Activated T-cell treated with anti-CD3 and anti-CD28 coated beads, Interleukin-2, amount 50 U/mL, for 24 hours (primary cell): Measurements from ENCODE around the gene ZNF181.
"Not testable (repeated sequence)": the region's sequence is repeated elsewhere in the genome, so short reads cannot be mapped to it uniquely, and the experiment has no call there.

Experiments
- DNase-seq: peaks from one replicate; pipeline ENCODE4 v3.0.0-alpha.2; 2020
- H3K27ac Mint-ChIP-seq: 2 replicates; pipeline ENCODE4 v1.8.0; 2020; ENCODE audit warnings: mild to moderate bottlenecking, mixed read lengths
- H3K27me3 Mint-ChIP-seq: 2 replicates; pipeline ENCODE4 v1.8.0; 2020; ENCODE audit warnings: mixed read lengths
- H3K36me3 Mint-ChIP-seq: 2 replicates; pipeline ENCODE4 v1.8.0; 2020; ENCODE audit warnings: low read depth, mixed read lengths
- H3K4me1 Mint-ChIP-seq: 2 replicates; pipeline ENCODE4 v1.8.0; 2020; ENCODE audit warnings: low read depth, mixed read lengths
- H3K4me3 Mint-ChIP-seq: 2 replicates; pipeline ENCODE4 v1.8.0; 2020; ENCODE audit warnings: mild to moderate bottlenecking, moderate library complexity, mixed read lengths
- H3K9me3 Mint-ChIP-seq: 2 replicates; pipeline ENCODE4 v1.8.0; 2020; ENCODE audit warnings: mixed read lengths

ZNF181 gene

GRCh38 chr19:34733746-34734536 lies at the start of gene ZNF181:
ZNF181 (plus strand) TSS chr19:34734243; CDS start chr19:34735038, 795 bp downstream.
- Mint-ChIP-seq H3K27ac (peak within 1 kb of the TSS; percentile 95), H3K36me3 (peaks cover 51% of the 10 kb centered on the region), H3K4me1 (peaks cover 23% of the 10 kb centered on the region), H3K9me3 (peaks cover 21% of the 10 kb centered on the region), H3K4me3 (peak within 1 kb of the TSS; percentile 82), H3K27me3 (peaks cover 2% of the 10 kb centered on the region)
- peak; percentile 88 for DNase-seq

- not testable (repeated sequence) for H3K4me1 Mint-ChIP-seq, H3K27ac Mint-ChIP-seq, H3K4me3 Mint-ChIP-seq, DNase-seq, H3K27me3 Mint-ChIP-seq
- H3K36me3 Mint-ChIP-seq, result peaks cover 67% of the 10 kb centered on the region
- H3K9me3 Mint-ChIP-seq, result peaks cover 69% of the 10 kb centered on the region
These were observed 48.8 kb upstream of the ZNF181 start for GRCh38 chr19:34685266-34685665.

- H3K9me3 Mint-ChIP-seq, result peaks cover 70% of the 10 kb centered on the region
- H3K4me1 Mint-ChIP-seq, result no peaks in the 10 kb centered on the region
- peaks cover 55% of the 10 kb centered on the region for H3K36me3 Mint-ChIP-seq
- H3K27me3 Mint-ChIP-seq, result peaks cover 4% of the 10 kb centered on the region
- DNase-seq, result no peak
- H3K27ac Mint-ChIP-seq, result no peak overlapping the region
- H3K4me3 Mint-ChIP-seq, result no peak overlapping the region
These were observed 47.6 kb upstream of the ZNF181 start for GRCh38 chr19:34686455-34686854.

GRCh38 chr19:34687348-34687747 lies 46.7 kb upstream of the ZNF181 start:
- H3K4me3 Mint-ChIP-seq, result no peak overlapping the region
- H3K27me3 Mint-ChIP-seq, result peaks cover 9% of the 10 kb centered on the region
- no peak for DNase-seq
- peaks cover 47% of the 10 kb centered on the region for H3K36me3 Mint-ChIP-seq
- no peak overlapping the region for H3K27ac Mint-ChIP-seq
- H3K4me1 Mint-ChIP-seq, result no peaks in the 10 kb centered on the region
- peaks cover 68% of the 10 kb centered on the region for H3K9me3 Mint-ChIP-seq

- Mint-ChIP-seq H3K9me3 (peaks cover 60% of the 10 kb centered on the region), H3K27me3 (peaks cover 12% of the 10 kb centered on the region), H3K4me3 (no peak overlapping the region), H3K27ac (no peak overlapping the region), H3K4me1 (no peaks in the 10 kb centered on the region), H3K36me3 (peaks cover 34% of the 10 kb centered on the region)
- DNase-seq, result no peak
These were observed 45.5 kb upstream of the ZNF181 start for GRCh38 chr19:34688592-34688991.

GRCh38 chr19:34690372-34690771 lies 43.7 kb upstream of the ZNF181 start:
- Mint-ChIP-seq H3K27ac (no peak overlapping the region), H3K4me1 (no peaks in the 10 kb centered on the region), H3K9me3 (peaks cover 46% of the 10 kb centered on the region), H3K4me3 (no peak overlapping the region), H3K27me3 (peaks cover 23% of the 10 kb centered on the region), H3K36me3 (peaks cover 16% of the 10 kb centered on the region)
- DNase-seq, result no peak

- no peak for DNase-seq
- peaks cover 37% of the 10 kb centered on the region for H3K27me3 Mint-ChIP-seq
- peaks cover 25% of the 10 kb centered on the region for H3K9me3 Mint-ChIP-seq
- no peaks in the 10 kb centered on the region for H3K36me3 Mint-ChIP-seq
- no peaks in the 10 kb centered on the region for H3K4me1 Mint-ChIP-seq
- H3K27ac Mint-ChIP-seq, result no peak overlapping the region
- no peak overlapping the region for H3K4me3 Mint-ChIP-seq
These were observed 41.5 kb upstream of the ZNF181 start for GRCh38 chr19:34692549-34692948.

- no peaks in the 10 kb centered on the region for H3K36me3 Mint-ChIP-seq
- peaks cover 1% of the 10 kb centered on the region for H3K4me1 Mint-ChIP-seq
- H3K4me3 Mint-ChIP-seq, result no peak overlapping the region
- no peak overlapping the region for H3K27ac Mint-ChIP-seq
- no peaks in the 10 kb centered on the region for H3K9me3 Mint-ChIP-seq
- no peak for DNase-seq
- H3K27me3 Mint-ChIP-seq, result peaks cover 51% of the 10 kb centered on the region
These were observed 26.4 kb upstream of the ZNF181 start for GRCh38 chr19:34707661-34708060.

GRCh38 chr19:34711890-34712289 lies 22.2 kb upstream of the ZNF181 start:
- no peak overlapping the region for H3K27ac Mint-ChIP-seq
- H3K4me1 Mint-ChIP-seq, result peaks cover 1% of the 10 kb centered on the region
- H3K36me3 Mint-ChIP-seq, result no peaks in the 10 kb centered on the region

GRCh38 chr19:34712395-34713261 lies 21.4 kb upstream of the ZNF181 start:
- H3K27me3 Mint-ChIP-seq, result peaks cover 27% of the 10 kb centered on the region
- no peak overlapping the region for H3K27ac Mint-ChIP-seq
- H3K36me3 Mint-ChIP-seq, result no peaks in the 10 kb centered on the region
- peaks cover 9% of the 10 kb centered on the region for H3K9me3 Mint-ChIP-seq
- peaks cover 1% of the 10 kb centered on the region for H3K4me1 Mint-ChIP-seq
- no peak overlapping the region for H3K4me3 Mint-ChIP-seq
- DNase-seq, result no peak

More at GRCh38 chr19:34711890-34712289, 22.2 kb upstream of the ZNF181 start:
- Mint-ChIP-seq H3K9me3 (peaks cover 9% of the 10 kb centered on the region), H3K4me3 (no peak overlapping the region), H3K27me3 (peaks cover 27% of the 10 kb centered on the region)
- DNase-seq, result no peak

GRCh38 chr19:34713262-34713637 lies 20.8 kb upstream of the ZNF181 start:
- H3K4me3 Mint-ChIP-seq, result no peak overlapping the region
- H3K9me3 Mint-ChIP-seq, result peaks cover 9% of the 10 kb centered on the region
- H3K36me3 Mint-ChIP-seq, result no peaks in the 10 kb centered on the region
- no peak overlapping the region for H3K27ac Mint-ChIP-seq
- peaks cover 23% of the 10 kb centered on the region for H3K27me3 Mint-ChIP-seq
- peaks cover 1% of the 10 kb centered on the region for H3K4me1 Mint-ChIP-seq
- DNase-seq, result no peak

GRCh38 chr19:34715357-34715756 lies 18.7 kb upstream of the ZNF181 start:
- DNase-seq, result no peak
- H3K4me1 Mint-ChIP-seq, result peaks cover 1% of the 10 kb centered on the region
- H3K4me3 Mint-ChIP-seq, result no peak overlapping the region
- no peaks in the 10 kb centered on the region for H3K36me3 Mint-ChIP-seq
- no peak overlapping the region for H3K27ac Mint-ChIP-seq
- H3K9me3 Mint-ChIP-seq, result peaks cover 9% of the 10 kb centered on the region
- peaks cover 22% of the 10 kb centered on the region for H3K27me3 Mint-ChIP-seq

GRCh38 chr19:34722353-34722752 lies 11.7 kb upstream of the ZNF181 start:
- no peaks in the 10 kb centered on the region for H3K4me1 Mint-ChIP-seq

GRCh38 chr19:34725400-34725799 lies 8.6 kb upstream of the ZNF181 start:
- H3K36me3 Mint-ChIP-seq, result no peaks in the 10 kb centered on the region
- no peak for DNase-seq
- no peak overlapping the region for H3K27ac Mint-ChIP-seq
- H3K9me3 Mint-ChIP-seq, result no peaks in the 10 kb centered on the region
- H3K27me3 Mint-ChIP-seq, result peaks cover 35% of the 10 kb centered on the region
- H3K4me1 Mint-ChIP-seq, result no peaks in the 10 kb centered on the region
- no peak overlapping the region for H3K4me3 Mint-ChIP-seq

More at GRCh38 chr19:34722353-34722752, 11.7 kb upstream of the ZNF181 start:
- no peak overlapping the region for H3K4me3 Mint-ChIP-seq
- peaks cover 32% of the 10 kb centered on the region for H3K27me3 Mint-ChIP-seq
- no peak for DNase-seq
- no peaks in the 10 kb centered on the region for H3K36me3 Mint-ChIP-seq
- H3K9me3 Mint-ChIP-seq, result no peaks in the 10 kb centered on the region
- H3K27ac Mint-ChIP-seq, result no peak overlapping the region
